GM18873 (cell line): ENCODE data around the gene CEP192.

ENCODE experiments used
- ATAC-seq: cut with Tn5 transposase; IDR thresholded peaks from one replicate; pipeline ENCODE4 v1.9.1; 2021; ENCODE audit warnings: mild to moderate bottlenecking, moderate library complexity, moderate number of reproducible peaks; ENCODE audit not compliant: unreplicated experiment, low FRiP score

Gene CEP192

DNA sequence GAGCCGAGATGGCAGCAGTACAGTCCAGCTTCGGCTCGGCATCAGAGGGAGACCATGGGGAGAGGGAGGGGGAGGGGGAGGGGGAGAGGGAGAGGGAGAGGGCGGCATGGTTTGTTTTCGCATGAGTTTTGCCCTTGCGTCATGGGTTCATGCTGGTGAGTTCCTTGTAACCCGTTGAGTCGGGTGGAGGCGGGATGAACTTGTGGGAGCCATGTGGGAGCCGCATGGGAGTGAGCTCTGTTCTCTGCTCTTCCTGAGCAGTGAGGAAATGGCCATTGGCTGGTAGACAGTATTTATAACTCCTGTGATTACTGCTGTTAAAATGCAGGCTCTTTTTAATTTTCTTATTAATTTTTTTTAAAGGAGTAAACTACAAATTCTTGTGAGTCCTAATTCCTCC lies 108.0 kb downstream of the CEP192 start:
- ATAC-seq: no peak

DNA sequence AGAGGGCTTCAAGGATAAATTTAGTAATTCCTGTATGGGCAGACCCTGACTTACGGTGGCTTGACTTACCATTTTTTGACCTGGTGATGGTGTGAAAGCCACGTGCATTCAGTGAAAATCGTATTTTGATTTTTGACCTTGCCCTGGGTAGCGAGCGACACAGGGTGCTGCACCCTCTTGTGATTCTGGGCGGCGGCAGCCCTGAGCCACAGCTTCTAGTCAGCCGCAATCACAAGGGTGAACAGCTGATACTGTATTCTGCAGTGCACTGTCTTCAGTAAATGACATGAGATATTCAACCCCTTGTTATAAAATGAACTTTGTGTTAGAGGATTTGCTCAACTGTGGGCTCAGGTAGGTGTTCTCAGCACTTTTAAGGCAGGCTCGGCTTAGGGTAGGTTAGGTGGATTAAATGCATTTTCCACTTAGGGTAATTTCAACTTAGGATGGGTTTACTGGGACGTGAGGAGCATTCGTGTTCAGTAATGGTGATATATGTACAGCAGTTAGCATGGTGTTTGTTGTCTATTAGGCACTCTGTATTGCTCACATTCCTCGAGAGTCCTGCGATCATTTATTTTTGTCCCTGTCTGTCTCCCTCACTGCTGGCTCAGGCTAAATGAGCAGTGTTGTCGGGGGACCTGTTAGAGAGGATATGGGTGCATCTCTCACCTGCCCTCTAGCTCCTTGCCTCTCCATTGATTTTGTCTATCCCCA lies 109.9 kb downstream of the CEP192 start:
- ATAC-seq: no peak

DNA sequence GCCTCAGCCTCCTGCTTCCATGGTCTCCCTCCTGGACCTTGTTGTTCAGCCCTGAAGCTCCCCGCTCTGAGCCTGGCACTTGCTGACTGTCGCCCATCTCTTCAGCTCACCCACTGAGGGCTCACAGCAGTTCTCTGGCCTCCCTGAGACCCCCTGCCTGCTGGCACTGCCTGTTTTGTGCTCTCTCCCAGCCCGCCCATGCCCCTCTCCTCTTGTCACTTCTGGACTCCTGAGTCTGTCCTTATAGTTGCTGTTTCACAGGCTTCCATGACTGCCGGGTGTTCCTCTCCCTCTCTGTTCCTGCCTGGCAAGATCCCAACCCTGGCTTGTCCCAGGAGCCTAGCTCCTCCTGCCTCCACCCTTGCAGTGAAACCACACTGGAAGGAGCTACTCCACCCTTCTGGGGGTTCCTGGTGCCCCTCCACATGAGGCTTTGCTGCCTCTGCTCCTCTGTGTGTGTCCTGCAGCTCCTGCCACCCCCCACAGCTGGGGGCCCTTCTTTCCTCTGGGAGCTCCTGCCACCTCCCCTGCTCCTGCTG lies 110.6 kb downstream of the CEP192 start:
- ATAC-seq: no peak

DNA sequence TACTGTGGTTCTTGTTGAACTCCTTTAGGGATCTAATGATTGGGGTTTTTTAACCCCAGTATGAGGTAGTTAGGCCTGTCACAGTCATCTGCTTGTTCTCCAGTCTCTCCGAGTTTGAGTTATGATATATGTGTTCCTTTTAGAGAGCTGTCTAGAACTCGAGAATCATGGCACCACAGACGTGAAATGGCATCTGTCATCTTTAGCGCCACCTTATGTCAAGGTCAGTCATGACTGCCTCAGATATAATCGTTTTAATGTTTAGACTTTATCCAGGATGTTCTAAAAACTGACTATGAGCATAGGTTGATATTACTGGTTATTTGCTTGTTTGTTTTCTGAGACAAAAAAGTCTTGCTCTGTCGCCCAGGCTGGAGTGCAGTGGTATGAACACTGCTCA lies 112.2 kb downstream of the CEP192 start:
- ATAC-seq: no peak

DNA sequence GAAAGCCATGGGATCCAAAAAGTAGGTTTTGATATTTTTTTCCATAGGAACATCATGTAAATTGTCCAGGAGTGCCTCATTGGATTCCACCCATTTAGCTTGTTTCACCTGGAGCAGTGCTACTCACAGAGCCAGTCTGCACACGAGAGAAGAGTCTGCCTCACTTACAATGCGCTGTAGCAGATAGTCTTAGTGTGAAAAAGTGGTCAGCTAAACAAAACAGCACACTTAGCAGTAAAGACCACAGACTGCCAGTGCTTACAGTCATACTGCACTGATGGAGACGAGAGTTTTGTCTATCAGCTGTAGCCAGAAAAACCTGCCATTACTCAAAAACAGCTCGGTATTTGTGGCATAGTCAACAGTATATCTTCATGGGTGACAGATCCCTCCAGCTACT lies 113.9 kb downstream of the CEP192 start:
- no peak for ATAC-seq

DNA sequence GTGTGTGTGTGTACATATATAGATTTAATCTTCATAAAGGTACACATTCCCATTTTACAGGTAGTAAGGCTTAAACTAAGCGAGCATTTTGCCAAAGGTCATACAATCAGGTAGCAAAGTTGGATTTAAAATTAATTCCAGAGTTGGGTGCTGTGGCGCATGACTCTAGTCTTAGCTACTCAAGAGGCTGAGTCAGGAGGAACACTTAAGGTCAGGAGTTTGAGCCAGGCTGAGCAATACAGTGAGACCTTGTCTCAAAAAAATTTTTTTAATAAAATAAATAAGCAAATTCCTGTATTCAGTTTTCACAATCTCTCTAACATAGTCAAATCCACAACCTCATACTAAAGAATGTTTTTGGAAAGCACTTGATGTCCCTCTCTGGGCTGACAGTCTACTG lies 115.9 kb downstream of the CEP192 start:
- ATAC-seq: no peak

DNA sequence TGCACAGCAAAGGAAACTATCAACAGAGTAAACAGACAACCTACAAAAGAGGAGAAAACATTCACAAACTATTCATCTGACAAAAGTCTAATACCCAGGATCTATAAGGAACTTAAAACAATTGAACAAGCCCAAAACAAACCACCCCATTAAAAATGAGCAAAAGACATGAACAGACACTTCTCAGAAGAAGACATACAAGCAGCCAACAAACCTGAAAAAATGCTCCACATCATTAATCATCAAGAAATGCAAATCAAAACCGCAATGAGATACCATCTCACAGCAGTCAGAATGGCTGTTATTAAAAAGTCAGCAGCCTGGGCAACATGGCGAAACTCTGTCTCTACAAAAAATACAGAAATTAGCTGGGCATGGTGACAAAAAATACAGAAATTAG lies 117.2 kb downstream of the CEP192 start:
- no peak for ATAC-seq

DNA sequence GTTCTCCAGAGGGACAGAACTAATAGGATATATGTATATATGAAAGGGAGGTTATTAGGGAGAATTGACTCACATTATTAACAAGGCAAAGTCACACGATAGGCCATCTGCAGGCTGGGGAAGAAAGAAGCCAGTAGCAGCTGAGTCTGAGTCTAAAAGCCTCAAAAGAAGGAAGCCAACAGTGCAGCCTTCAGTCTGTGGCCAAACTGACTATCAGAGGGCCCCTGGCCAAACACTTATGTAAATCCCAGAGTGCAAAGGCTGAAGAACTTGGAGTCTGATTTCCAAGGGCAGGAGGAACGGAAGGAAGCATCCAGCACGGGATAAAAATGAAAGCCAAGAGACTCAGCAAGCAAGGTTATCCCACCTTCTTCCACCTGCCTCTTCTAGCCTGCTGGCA lies 119.4 kb downstream of the CEP192 start:
- ATAC-seq: no peak

DNA sequence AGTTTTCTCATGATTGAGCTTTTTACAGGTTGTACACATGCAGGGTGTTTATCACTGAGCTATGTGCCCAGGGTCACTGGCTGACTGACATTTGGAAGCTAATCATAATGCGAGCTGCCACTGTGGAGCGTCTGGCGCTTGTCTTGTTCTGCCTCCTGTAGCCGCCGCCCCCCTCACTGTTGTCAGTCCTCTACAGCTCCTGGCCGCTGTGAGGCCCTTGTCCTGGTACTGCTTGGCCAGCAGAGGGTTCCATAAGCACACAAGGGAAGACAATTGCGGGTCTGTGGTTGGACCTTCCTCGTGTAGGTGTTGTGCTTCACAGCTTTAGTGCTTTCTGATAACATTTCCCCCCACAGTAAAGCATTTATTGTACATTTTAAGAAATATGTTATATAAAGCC lies 121.8 kb downstream of the CEP192 start:
- no peak for ATAC-seq

DNA sequence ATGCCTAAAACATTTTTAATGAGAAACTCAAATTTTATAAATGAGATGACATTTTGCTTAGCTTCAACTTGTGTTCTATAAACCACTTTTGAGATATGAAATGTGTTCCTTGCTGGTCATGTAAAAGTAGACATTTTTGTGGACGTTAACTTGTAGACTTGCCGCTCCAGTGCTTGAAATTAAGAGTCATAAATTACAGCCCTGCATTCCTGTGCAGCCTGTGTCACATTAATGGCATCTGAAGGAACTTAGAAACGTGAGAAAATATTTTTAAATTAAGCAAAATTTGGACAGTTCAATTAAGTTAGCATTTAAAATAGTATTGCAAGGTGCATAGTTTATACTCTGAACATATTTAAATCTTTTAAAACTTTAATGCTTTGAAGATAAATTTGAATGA lies 129.1 kb downstream of the CEP192 start:
- ATAC-seq: no peak

DNA sequence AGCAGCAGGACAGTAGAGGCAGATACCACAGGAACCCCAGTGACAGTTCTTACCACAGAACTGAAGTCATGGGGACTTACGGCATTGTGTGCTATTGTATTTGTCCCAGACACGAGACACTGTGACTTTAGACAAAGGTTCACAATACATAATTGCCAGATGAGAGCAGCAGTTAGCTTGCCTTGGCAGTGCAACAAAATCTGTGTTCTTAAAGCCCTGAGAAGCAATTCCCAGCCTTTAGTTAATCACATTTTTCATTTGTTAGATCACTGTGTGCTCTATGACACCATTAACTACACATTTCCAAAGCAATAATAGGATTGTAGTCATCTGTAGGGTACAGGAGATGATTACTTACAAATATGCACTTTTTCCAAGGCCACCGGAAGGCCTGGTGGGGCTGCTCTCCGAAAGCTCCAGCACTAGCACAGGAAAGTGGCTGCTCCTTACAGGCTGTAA lies 129.8 kb downstream of the CEP192 start:
- ATAC-seq: no peak

DNA sequence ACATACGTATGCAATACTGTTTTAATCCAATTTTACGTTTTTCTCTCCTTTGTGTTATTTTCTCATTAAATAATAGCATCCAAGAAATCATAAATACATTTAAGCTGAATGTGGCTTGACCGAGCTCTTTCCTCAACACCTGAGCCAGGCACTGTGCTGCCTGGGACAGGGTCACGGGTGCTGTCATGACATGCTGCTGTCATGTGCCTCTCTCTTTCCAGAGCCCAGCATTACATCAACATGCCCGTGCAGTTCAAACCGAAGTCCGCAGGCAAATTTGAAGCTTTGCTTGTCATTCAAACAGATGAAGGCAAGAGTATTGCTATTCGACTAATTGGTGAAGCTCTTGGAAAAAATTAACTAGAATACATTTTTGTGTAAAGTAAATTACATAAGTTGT lies 133.2 kb downstream of the CEP192 start:
- no peak for ATAC-seq

DNA sequence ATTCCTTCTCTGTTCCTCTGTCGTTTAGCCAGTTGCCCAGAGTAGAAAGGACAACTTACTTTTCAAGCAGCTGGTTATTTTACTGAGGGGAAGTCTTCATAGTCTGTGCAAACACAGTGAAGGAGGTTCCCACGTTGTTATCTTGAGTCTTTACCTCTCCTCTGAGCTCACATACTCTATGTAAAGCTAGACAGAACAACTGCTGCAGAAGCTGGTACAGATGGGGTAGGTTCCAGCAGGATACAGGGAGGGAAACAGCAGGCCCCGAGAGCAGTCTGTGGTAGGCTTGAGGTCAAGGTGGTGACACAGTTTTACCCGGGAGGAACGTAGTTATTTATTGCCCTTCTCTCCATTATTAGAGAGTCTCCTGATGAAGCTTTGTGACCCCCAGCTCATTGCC lies 134.0 kb downstream of the CEP192 start:
- no peak for ATAC-seq

DNA sequence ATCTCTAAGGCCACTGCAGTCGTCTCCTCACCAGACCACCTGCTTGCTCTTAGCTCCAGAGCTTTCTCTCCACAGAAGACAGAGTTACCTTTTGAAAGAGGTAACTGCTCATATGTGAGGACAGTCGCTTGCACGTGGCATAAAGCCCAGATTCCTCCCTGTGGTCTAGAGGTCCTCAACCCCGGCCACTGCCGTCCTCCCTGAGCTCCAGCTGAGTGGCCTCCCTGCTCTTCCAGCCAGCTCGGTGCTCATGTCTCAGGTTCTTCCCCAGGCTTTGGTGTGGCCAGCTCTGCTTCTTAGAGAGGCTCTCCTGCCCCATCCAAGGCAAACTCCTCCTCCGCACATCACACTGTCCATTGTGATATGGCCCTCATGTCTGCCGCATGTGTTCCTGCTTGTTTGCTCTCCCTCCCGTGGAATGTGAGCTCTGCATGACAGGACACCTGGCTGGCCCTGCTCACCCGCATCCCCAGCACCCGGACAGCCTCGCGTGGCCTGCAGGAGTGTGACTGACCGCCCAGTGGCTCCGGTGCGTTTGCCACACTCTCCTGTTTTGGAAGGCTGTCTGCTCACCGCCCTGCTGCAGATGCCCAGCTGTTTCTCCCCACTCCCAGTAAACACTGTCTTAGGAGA lies 135.9 kb downstream of the CEP192 start:
- ATAC-seq: no peak

DNA sequence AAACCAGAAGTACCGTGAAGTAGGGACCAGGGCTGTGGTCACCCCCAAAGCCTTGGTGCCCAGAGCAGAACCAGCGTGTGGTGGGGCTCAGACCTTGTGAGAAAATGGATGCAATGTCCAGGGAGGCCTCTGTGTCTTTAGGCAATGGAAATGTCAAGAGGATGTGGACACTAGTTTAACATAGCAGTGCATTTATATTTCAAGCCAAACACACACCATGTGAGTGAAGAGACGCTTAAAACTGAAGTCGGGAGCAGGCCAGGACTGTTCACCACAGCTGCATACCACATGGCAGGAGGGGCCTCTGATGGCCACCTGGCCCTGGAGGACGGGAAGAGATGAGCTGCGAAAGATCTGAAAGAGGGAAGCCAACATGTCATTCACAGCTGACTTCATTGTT lies 140.1 kb downstream of the CEP192 start:
- ATAC-seq: no peak

DNA sequence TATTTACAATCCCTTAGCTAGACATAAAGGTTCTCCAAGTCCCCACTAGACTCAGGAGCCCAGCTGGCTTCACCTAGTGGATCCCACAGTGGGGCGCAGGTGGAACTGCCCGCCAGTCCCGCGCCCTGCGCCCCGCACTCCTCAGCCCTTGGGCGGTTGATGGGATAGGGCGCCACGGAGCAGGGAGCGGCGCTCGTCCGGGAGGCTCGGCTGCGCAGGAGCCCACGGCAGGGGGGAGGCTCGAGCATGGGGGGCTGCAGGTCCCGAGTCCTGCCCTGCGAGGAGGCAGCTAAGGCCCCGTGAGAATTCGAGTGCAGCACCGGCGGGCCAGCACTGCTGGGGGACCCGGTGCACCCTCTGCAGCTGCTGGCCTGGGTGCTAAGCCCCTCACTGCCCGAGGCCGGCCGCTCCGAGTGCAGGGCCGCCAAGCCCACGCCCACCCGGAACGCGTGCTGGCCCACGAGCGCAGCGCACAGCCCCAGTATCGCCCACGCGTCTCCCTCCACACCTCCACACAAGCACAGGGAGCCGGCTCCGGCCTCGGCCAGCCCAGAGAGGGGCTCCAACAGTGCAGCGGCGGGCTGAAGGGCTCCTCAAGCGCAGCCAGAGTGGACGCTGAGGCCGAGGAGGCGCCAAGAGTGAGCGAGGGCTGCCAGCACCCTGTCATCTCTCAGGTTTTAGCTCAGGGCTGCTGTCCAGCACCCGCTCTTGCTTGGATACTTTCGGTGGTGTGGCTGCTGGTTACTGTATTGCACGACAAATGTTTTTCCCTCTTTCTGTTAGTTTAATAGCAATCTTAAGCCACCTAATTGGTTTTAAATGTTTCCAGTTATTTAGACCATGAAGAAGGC lies 143.6 kb downstream of the CEP192 start:
- ATAC-seq: no peak

DNA sequence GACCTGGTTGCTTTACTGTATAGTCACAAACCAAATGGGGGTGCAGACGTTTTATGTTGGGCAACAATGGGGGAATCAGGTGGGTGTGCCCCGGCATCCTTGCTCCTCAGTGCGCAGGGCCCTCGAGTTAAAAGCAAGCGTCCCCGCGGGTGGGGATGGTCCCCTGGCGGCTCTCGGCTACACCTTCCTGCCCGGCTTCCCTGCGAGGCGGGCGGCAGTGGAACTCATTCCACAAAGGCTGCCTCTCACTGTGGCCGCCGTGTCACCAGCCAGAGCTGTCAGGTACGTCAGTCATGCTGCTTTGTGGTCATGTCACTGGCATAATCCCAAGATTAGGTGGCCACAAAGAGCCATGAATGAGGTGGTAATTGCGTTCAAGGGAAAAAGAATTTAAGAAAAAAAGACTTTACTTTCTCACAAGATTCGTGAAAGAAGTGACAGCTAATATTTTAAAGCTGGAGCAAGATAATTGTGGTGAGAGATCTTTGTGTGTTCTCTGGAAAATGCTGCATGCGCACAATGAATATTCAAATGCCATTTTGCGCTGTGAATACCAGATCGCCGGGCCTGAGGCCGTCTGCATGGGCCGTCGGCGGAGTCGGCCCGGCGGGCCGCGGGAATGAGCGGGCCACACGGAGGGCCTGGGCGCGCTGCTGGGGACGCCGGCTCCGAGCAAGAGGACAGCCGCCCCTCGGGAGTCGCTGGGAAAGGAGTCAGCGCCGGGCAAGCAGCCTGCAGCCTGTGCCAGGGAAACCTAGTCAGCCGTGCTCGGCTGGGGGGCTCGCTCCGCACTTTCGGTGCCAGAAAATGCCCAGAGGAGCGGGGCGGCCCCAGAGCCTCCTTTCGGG lies 145.1 kb downstream of the CEP192 start:
- ATAC-seq: no peak

DNA sequence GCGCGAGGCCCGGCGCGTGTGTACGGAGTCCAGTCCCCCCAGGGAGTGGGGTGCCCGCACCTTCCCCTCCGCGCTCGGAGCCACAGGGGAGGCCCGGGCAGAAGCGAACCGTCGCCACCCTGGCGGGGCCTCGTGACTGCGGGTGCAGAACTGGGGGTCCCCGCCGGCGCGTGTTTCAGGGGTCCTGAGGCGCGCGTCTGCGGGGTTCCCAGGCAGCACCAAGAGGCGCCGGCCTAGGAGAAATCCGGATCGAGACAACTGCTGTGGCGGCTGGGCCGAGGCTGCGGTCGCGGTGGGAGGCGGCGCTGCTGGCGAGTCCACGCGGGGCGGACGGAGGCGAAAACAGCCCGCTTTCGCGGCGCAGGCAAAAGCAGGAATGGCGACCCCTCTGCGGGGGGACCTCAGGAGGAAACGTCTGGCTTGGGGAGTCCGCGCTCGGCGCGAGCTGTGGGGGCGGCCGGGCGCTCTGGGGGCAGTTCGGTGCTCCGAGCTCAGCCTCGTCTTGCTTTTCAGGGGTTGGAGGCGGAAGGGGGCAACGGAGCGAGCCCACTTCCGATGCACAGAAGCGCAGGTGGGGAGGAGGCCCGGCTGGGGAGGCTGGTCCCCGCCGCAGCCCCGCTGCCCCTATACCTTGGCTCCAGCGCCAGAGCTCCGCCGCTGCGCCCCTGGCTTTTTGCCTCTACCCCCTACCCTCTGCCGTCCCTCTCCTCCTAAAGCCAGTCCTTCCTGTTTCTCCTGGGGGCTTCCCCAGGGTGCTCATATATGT lies 145.9 kb downstream of the CEP192 start:
- no peak for ATAC-seq

DNA sequence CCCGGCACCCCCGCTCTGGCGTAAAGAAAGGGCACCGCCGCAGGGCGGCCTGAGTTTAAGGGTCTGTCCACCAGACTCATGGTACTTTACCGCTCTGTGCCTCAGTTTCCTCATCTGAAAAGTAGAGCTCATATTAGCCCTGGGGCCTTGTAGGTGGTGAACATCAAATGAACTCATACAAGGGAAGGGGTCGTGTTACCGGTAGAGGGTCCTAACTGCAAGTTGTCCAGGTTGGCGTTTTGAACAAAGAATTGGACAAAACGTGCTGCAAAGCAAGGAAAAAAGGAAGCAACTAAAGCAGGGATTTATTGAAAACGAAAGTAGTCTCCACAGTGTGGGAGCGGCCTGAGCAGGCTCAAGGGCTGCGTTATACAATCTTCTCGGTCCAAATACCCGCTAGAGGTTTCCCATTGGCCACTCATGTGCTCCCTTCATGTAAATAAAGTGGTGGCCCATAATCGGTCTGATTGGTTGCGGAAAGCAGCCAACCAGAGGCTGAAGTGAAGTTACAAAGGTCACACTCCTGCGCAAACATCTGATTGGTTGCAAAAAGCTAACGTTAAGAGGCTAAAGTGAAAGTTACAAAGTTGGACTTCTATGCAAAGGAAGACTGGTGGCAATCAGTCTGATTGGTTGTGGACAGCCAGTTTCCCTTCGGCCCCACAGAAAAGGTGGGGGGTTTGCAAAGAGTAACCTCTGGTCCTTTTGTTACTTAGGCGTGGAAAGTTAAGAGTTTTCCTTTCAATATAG lies 146.7 kb downstream of the CEP192 start:
- ATAC-seq: no peak
